Natural killer cell (primary cell): ENCODE results near the gene UHRF2. TPM values are rescaled to one million over a fixed set of nuclear protein-coding genes. Genes with fewer than 3 reads are reported as not detected.
"Not testable (repeated sequence)": the region's sequence is repeated elsewhere in the genome, so short reads cannot be mapped to it uniquely, and the experiment has no call there.

Source experiments
- ATAC-seq, 3 donors: fragments of 150-1000 bp in 2 of 3; fragments of 200-7000 bp in 1 of 3; cut with Tn5 transposase; 1 replicate in 1 of 3; 2 replicates in 2 of 3; pipeline ENCODE4 v1.10.0; 2021; ENCODE audit warnings: mild to moderate bottlenecking in 2 of 3, moderate library complexity in 2 of 3
- DNase-seq, 2 donors: peaks; one replicate each; pipeline versions ENCODE4 v3.0.0 to v3.0.0-alpha.2; 2013 to 2021; ENCODE audit warnings: mixed read lengths in 1 of 2
- H3K27ac ChIP-seq: one replicate; pipeline ENCODE4 v1.5.1; 2013; ENCODE audit warnings: mild to moderate bottlenecking, low read length
- H3K27me3 ChIP-seq: one replicate; pipeline ENCODE4 v1.6.1; 2013; ENCODE audit warnings: low read length; ENCODE audit not compliant: control insufficient read depth, insufficient read depth
- H3K36me3 ChIP-seq: one replicate; pipeline ENCODE4 v1.6.1; 2013; ENCODE audit warnings: low read length; ENCODE audit not compliant: control insufficient read depth, insufficient read depth
- H3K4me1 ChIP-seq: one replicate; pipeline ENCODE4 v1.6.1; 2013; ENCODE audit warnings: low read length; ENCODE audit not compliant: control insufficient read depth, insufficient read depth
- H3K4me3 ChIP-seq: one replicate; pipeline ENCODE4 v1.5.1; 2013; ENCODE audit warnings: low read length
- H3K9me3 ChIP-seq: one replicate; pipeline ENCODE4 v1.6.1; 2013; ENCODE audit warnings: low read length; ENCODE audit not compliant: control insufficient read depth, insufficient read depth
- H3K27ac Mint-ChIP-seq, 2 donors: one replicate each; pipeline ENCODE4 v1.8.0; 2022; ENCODE audit warnings: mild to moderate bottlenecking in 2 of 2, mixed read lengths in 2 of 2, moderate library complexity in 1 of 2
- H3K27me3 Mint-ChIP-seq, 2 donors: one replicate each; pipeline ENCODE4 v1.8.0; 2022; ENCODE audit warnings: low read depth in 2 of 2, mixed read lengths in 2 of 2
- H3K36me3 Mint-ChIP-seq: one replicate; pipeline ENCODE4 v1.8.0; 2022; ENCODE audit warnings: mixed read lengths
- H3K4me1 Mint-ChIP-seq, 2 donors: one replicate each; pipeline ENCODE4 v1.8.0; 2022; ENCODE audit warnings: mixed read lengths in 2 of 2
- H3K4me3 Mint-ChIP-seq: one replicate; pipeline ENCODE4 v1.8.0; 2022; ENCODE audit warnings: mild to moderate bottlenecking, moderate library complexity, mixed read lengths
- H3K9me3 Mint-ChIP-seq, 2 donors: one replicate each; pipeline ENCODE4 v1.8.0; 2022; ENCODE audit warnings: mixed read lengths in 2 of 2
- CTCF ChIP-seq: fragments of 200-600 bp; IDR thresholded peaks from one replicate; pipeline ENCODE4 v1.8.0; 2022; ENCODE audit warnings: antibody characterized with exemption
- WGBS: methylation state at CpG from one replicate; pipeline ENCODE4 v1.1.7; 2013; ENCODE audit warnings: missing lambda C conversion rate; ENCODE audit not compliant: insufficient coverage; 5-methylcytosine and 5-hydroxymethylcytosine counted together
- intact Hi-C: fragments of 100-400 bp; cut with micrococcal nuclease; formaldehyde crosslinking; loops from one replicate; pipeline ENCODE4 v1.14.2; 2022
- total RNA-seq, 4 donors: library from RNA; stranded (reverse); fragments of 120-200 nt in 1 of 4; gene quantifications; one replicate each; pipeline versions ENCODE4 v1.2.3 to v1.2.4, GENCODE V29; 2013 to 2022

Gene UHRF2
- total RNA-seq: 100 to 1,000 TPM; 118 to 130 (median 120) TPM
- total RNA-seq (2013): 151 TPM

GRCh38 chr9:6412487-6413364, at the start of gene UHRF2:
Gene UHRF2, plus strand, starts transcription at chr9:6413199. Its CDS starts 292 bp downstream, at chr9:6413491.
- H3K4me3 Mint-ChIP-seq: peak within 1 kb of the TSS; percentile 92
- WGBS: 2% methylated on average over 88 of the region's 88 CpGs
- peaks cover 16% of the 10 kb centered on the region for H3K4me1 ChIP-seq

GRCh38 chr9:6367128-6367890, 45.7 kb upstream of the UHRF2 start:
- H3K4me3 ChIP-seq: no peak overlapping the region
- no peaks in the 10 kb centered on the region for H3K4me1 ChIP-seq
- ATAC-seq (no peak), DNase-seq (no peak)
- WGBS: 87% methylated on average over 4 of the region's 4 CpGs
- TF ChIP-seq CTCF: no peak
- peaks cover 11% of the 10 kb centered on the region for H3K9me3 ChIP-seq
- Mint-ChIP-seq H3K27me3 (no peaks in the 10 kb centered on the region), H3K9me3 (no peaks in the 10 kb centered on the region), H3K4me1 (no peaks in the 10 kb centered on the region), H3K36me3 (no peaks in the 10 kb centered on the region), H3K4me3 (no peak overlapping the region), H3K27ac (no peak overlapping the region)
- no peaks in the 10 kb centered on the region for H3K27me3 ChIP-seq
- no peaks in the 10 kb centered on the region for H3K36me3 ChIP-seq
- no peak overlapping the region for H3K27ac ChIP-seq
- intact Hi-C loops: no loop called here

More at GRCh38 chr9:6412487-6413364, at the start of gene UHRF2:
- Histone ChIP-seq H3K36me3 (no peaks in the 10 kb centered on the region), H3K27ac (peak within 1 kb of the TSS; percentile 80), H3K27me3 (no peaks in the 10 kb centered on the region), H3K9me3 (no peaks in the 10 kb centered on the region), H3K4me3 (peak within 1 kb of the TSS; percentile 94)
- no peak for TF ChIP-seq CTCF
- Mint-ChIP-seq H3K9me3 (no peaks in the 10 kb centered on the region), H3K27me3 (no peaks in the 10 kb centered on the region), H3K36me3 (no peaks in the 10 kb centered on the region), H3K27ac (peak within 1 kb of the TSS; percentile 85 to 86), H3K4me1 (peaks cover 29 to 35% of the 10 kb centered on the region in 2 donors)
- intact Hi-C loops: loop anchor here (1.0 to 10.0 kb wide), 3 partner anchors 269 to 568 kb away; partner anchors contain the start of gene KDM4C
- DNase-seq (peak; percentile 90 to 99), ATAC-seq (peak; percentile 90 to 97 (median 92))

- Histone ChIP-seq H3K4me1 (no peaks in the 10 kb centered on the region), H3K36me3 (no peaks in the 10 kb centered on the region), H3K27me3 (no peaks in the 10 kb centered on the region), H3K4me3 (no peak overlapping the region), H3K9me3 (peaks cover 11% of the 10 kb centered on the region), H3K27ac (no peak overlapping the region)
- DNase-seq: no peak
- H3K27ac Mint-ChIP-seq: no peak overlapping the region
- H3K4me3 Mint-ChIP-seq: no peak overlapping the region
- no peaks in the 10 kb centered on the region for H3K36me3 Mint-ChIP-seq
- intact Hi-C loops: no loop called here
- TF ChIP-seq CTCF: no peak
- H3K9me3 Mint-ChIP-seq: no peaks in the 10 kb centered on the region
- ATAC-seq: no peak
- no peaks in the 10 kb centered on the region for H3K27me3 Mint-ChIP-seq
- no peaks in the 10 kb centered on the region for H3K4me1 Mint-ChIP-seq
- 92% methylated on average over 2 of the region's 2 CpGs for WGBS
These were observed 44.2 kb upstream of the UHRF2 start for GRCh38 chr9:6368831-6369230.

- H3K4me3 Mint-ChIP-seq, H3K9me3 Mint-ChIP-seq, H3K4me1 Mint-ChIP-seq, ATAC-seq, H3K36me3 ChIP-seq, H3K36me3 Mint-ChIP-seq, H3K27me3 Mint-ChIP-seq, intact Hi-C loops, H3K4me1 ChIP-seq, H3K9me3 ChIP-seq, H3K27ac ChIP-seq, H3K27me3 ChIP-seq, H3K4me3 ChIP-seq, DNase-seq, H3K27ac Mint-ChIP-seq: not testable (repeated sequence)
- WGBS: 89% methylated on average over 1 of the region's 4 CpGs
These were observed 31.5 kb upstream of the UHRF2 start for GRCh38 chr9:6381477-6382012.
